DOHH2 (cell line): ENCODE results near the gene SUPT3H.

ENCODE experiments used
- H3F3A ChIP-seq: fragments of 200-600 bp; sonication (generic), shearing (Covaris generic); 2 replicates; pipeline ENCODE4 v1.6.0; 2016; ENCODE audit warnings: antibody characterized with exemption, mild to moderate bottlenecking; ENCODE audit not compliant: control insufficient read depth, insufficient read depth
- H3K27ac ChIP-seq: fragments of 200-600 bp; sonication (generic); 2 replicates; pipeline ENCODE4 v1.5.1; 2014; ENCODE audit warnings: low read depth, mild to moderate bottlenecking, low read length, moderate library complexity
- H3K27me3 ChIP-seq: fragments of 200-600 bp; sonication (generic); 2 replicates; pipeline ENCODE4 v1.6.1; 2014; ENCODE audit warnings: mild to moderate bottlenecking, low read length, mixed read lengths; ENCODE audit not compliant: control insufficient read depth
- H3K36me3 ChIP-seq: fragments of 200-600 bp; sonication (generic); 2 replicates; pipeline ENCODE4 v1.6.1; 2014; ENCODE audit warnings: mild to moderate bottlenecking, low read length, moderate library complexity, mixed read lengths; ENCODE audit not compliant: control insufficient read depth
- H3K4me1 ChIP-seq: fragments of 200-600 bp; sonication (generic); 2 replicates; pipeline ENCODE4 v1.6.1; 2014; ENCODE audit warnings: mild to moderate bottlenecking, low read length, mixed read lengths; ENCODE audit not compliant: control insufficient read depth
- H3K4me2 ChIP-seq: fragments of 200-600 bp; sonication (generic); 2 replicates; pipeline ENCODE4 v1.6.0; 2014; ENCODE audit warnings: mild to moderate bottlenecking, low read length, moderate library complexity
- H3K4me3 ChIP-seq: fragments of 200-600 bp; sonication (generic); 2 replicates; pipeline ENCODE4 v1.5.1; 2014; ENCODE audit warnings: mild to moderate bottlenecking, low read length, mixed read lengths
- H3K79me2 ChIP-seq: fragments of 200-600 bp; sonication (generic); 2 replicates; pipeline ENCODE4 v1.6.1; 2014; ENCODE audit warnings: mild to moderate bottlenecking, low read length, mixed read lengths; ENCODE audit not compliant: control insufficient read depth
- H3K9me2 ChIP-seq: fragments of 200-600 bp; sonication (generic); replicated peaks from 2 replicates; pipeline ENCODE4 v1.6.1; 2014; ENCODE audit warnings: mild to moderate bottlenecking, low read length, mixed read lengths; ENCODE audit not compliant: control insufficient read depth
- H3K9me3 ChIP-seq: fragments of 200-600 bp; sonication (generic); 2 replicates; pipeline ENCODE4 v1.6.1; 2014; ENCODE audit warnings: antibody characterized with exemption, low read length, mixed read lengths; ENCODE audit not compliant: control insufficient read depth, insufficient read depth
- H4K20me1 ChIP-seq: fragments of 200-600 bp; sonication (generic); 2 replicates; pipeline ENCODE4 v1.6.0; 2014; ENCODE audit warnings: low read depth, mild to moderate bottlenecking, antibody characterized with exemption, low read length, moderate library complexity; ENCODE audit not compliant: control insufficient read depth, insufficient read depth
- EZH2phosphoT487 ChIP-seq: fragments of 200-600 bp; sonication (generic); IDR thresholded peaks from 2 replicates; pipeline ENCODE4 v1.6.1; 2017; ENCODE audit warnings: borderline replicate concordance, mild to moderate bottlenecking, antibody characterized with exemption, low read length, moderate library complexity, mixed read lengths
- TF ChIP-seq, protein P1 (sequence below): fragments of 200-600 bp; sonication (generic); IDR thresholded peaks from one replicate; pipeline ENCODE4 v1.5.1; 2014; ENCODE audit warnings: antibody characterized with exemption, mild to moderate bottlenecking, low read depth, low read length; ENCODE audit not compliant: poor library complexity, severe bottlenecking

SUPT3H gene

DNA sequence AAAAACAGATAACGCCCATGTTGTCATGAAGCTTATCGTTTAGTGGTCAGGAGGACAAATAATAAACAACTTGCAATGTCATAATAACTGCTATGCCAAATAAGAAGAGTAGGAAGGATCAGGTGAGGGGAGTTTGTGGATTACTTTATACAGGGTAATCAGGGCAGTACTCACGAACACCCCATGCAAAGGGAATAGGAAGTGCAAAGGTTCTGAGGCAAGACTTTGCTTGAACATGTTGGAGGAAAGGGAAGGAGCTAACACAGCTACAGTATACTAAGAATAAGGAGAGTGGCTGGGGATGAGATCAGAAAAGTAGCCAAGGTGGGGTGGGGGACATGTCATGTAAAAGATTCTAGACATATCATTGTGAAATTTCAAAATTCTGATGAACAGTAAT lies 341.6 kb downstream of the SUPT3H start:
- Histone ChIP-seq H3F3A (no peaks in the 10 kb centered on the region), H3K4me2 (no peak overlapping the region), H3K4me3 (no peak overlapping the region), H3K9me3 (no peaks in the 10 kb centered on the region), H4K20me1 (no peaks in the 10 kb centered on the region), H3K79me2 (no peaks in the 10 kb centered on the region), H3K4me1 (no peaks in the 10 kb centered on the region), H3K9me2 (no peaks in the 10 kb centered on the region), H3K27ac (no peak overlapping the region), H3K27me3 (peaks cover 2% of the 10 kb centered on the region; the same call in 1 of the 2 replicates), H3K36me3 (no peaks in the 10 kb centered on the region)
- TF ChIP-seq EZH2phosphoT487: no peak
- TF ChIP-seq, protein P1, sequence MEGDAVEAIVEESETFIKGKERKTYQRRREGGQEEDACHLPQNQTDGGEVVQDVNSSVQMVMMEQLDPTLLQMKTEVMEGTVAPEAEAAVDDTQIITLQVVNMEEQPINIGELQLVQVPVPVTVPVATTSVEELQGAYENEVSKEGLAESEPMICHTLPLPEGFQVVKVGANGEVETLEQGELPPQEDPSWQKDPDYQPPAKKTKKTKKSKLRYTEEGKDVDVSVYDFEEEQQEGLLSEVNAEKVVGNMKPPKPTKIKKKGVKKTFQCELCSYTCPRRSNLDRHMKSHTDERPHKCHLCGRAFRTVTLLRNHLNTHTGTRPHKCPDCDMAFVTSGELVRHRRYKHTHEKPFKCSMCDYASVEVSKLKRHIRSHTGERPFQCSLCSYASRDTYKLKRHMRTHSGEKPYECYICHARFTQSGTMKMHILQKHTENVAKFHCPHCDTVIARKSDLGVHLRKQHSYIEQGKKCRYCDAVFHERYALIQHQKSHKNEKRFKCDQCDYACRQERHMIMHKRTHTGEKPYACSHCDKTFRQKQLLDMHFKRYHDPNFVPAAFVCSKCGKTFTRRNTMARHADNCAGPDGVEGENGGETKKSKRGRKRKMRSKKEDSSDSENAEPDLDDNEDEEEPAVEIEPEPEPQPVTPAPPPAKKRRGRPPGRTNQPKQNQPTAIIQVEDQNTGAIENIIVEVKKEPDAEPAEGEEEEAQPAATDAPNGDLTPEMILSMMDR: no peak

DNA sequence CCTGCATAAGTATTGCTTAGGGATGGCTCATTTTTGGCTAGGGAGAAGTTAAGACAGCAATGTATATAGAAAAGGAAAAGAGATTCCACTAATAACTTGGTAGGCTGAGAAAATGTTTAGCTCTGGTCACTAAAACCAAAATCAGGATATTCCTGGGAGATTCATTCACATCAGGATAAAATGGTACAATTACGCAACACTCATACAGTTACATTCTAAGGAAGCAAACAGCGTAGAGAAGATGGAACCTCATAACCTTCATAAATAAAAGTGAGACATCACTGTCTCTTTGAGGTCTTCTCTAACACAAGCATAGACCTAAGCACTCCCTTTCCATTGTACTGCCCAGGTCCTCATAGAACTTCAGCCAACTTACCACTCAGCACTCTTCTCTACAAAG lies 345.3 kb downstream of the SUPT3H start:
- H3K27ac ChIP-seq: no peak overlapping the region
- H3K27me3 ChIP-seq: peaks cover 2% of the 10 kb centered on the region; the same call in 1 of the 2 replicates

DNA sequence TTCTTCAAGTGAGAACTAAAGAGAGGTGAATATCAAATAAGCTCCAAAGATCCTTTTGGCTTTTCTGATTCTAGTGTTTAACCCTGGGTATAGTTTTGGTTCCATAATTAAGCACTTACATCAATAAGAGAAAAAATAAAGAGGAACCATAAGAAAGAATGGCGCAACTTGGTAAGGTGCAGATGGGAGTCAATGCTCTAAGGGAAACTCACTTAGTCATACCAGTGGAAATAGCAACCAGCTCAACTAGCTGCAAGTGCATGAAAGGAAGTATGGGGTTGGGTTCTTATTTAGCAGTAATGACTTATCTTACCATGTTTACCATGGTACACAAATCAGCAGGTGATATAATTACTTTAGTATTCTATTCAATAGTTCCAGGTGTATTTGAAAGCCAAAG lies 346.1 kb downstream of the SUPT3H start:
- Histone ChIP-seq H3F3A (no peaks in the 10 kb centered on the region), H3K79me2 (no peaks in the 10 kb centered on the region), H3K4me2 (no peak overlapping the region), H3K4me1 (peaks cover 8% of the 10 kb centered on the region), H3K9me3 (no peaks in the 10 kb centered on the region), H4K20me1 (no peaks in the 10 kb centered on the region), H3K4me3 (no peak overlapping the region), H3K36me3 (no peaks in the 10 kb centered on the region), H3K9me2 (no peaks in the 10 kb centered on the region), H3K27ac (no peak overlapping the region), H3K27me3 (peaks cover 2% of the 10 kb centered on the region; the same call in 1 of the 2 replicates)
- TF ChIP-seq, protein P1: no peak
- TF ChIP-seq EZH2phosphoT487: no peak

More for the DNA sequence above, 345.3 kb downstream of the SUPT3H start:
- H4K20me1 ChIP-seq: no peaks in the 10 kb centered on the region
- no peak overlapping the region for H3K4me2 ChIP-seq
- H3K4me3 ChIP-seq: no peak overlapping the region
- no peaks in the 10 kb centered on the region for H3K36me3 ChIP-seq
- H3K79me2 ChIP-seq: no peaks in the 10 kb centered on the region
- H3K4me1 ChIP-seq: peaks cover 1% of the 10 kb centered on the region
- H3K9me2 ChIP-seq: no peaks in the 10 kb centered on the region
- no peaks in the 10 kb centered on the region for H3K9me3 ChIP-seq
- TF ChIP-seq EZH2phosphoT487: no peak
- TF ChIP-seq, protein P1: no peak
- no peaks in the 10 kb centered on the region for H3F3A ChIP-seq
